Stimulated activated CD8-positive, alpha-beta memory T cell treated with anti-CD3 and anti-CD28 coated beads, Interleukin-2, amount 100 ng/mL, for 1 hour (primary cell): Measurements from ENCODE around the gene CFAP107.
"Not testable (repeated sequence)": the region's sequence is repeated elsewhere in the genome, so short reads cannot be mapped to it uniquely, and the experiment has no call there.

Source experiments
- DNase-seq, 2 donors: peaks; one replicate each; pipeline ENCODE4 v3.0.0-alpha.2; 2020; ENCODE audit warnings: low read depth in 2 of 2

Gene CFAP107

GRCh38 chr1:12745992-12746323 lies at the start of gene CFAP107:
Gene CFAP107 (plus strand): TSS chr1:12746200. CDS start chr1:12746431, 231 bp downstream.
- DNase-seq, result no peak

- DNase-seq, result no peak
These were observed 49.3 kb upstream of the CFAP107 start for GRCh38 chr1:12696658-12697057.

GRCh38 chr1:12697397-12697796 lies 48.6 kb upstream of the CFAP107 start:
- DNase-seq, result no peak

GRCh38 chr1:12703821-12704451 lies 42.1 kb upstream of the CFAP107 start:
- no peak for DNase-seq

- no peak for DNase-seq
These were observed 39.9 kb upstream of the CFAP107 start for GRCh38 chr1:12706061-12706460.

- DNase-seq, result no peak
These were observed 37.5 kb upstream of the CFAP107 start for GRCh38 chr1:12708396-12709090.

- no peak for DNase-seq
These were observed 36.9 kb upstream of the CFAP107 start for GRCh38 chr1:12709091-12709491.

GRCh38 chr1:12709696-12710095 lies 36.3 kb upstream of the CFAP107 start:
- DNase-seq, result no peak

GRCh38 chr1:12711536-12711935 lies 34.5 kb upstream of the CFAP107 start:
- no peak for DNase-seq

GRCh38 chr1:12712076-12712475 lies 33.9 kb upstream of the CFAP107 start:
- DNase-seq, result no peak

GRCh38 chr1:12712929-12713328 lies 33.1 kb upstream of the CFAP107 start:
- no peak for DNase-seq

- DNase-seq, result not testable (repeated sequence)
These were observed 32.3 kb upstream of the CFAP107 start for GRCh38 chr1:12713651-12714050.

- no peak for DNase-seq
These were observed 31.1 kb upstream of the CFAP107 start for GRCh38 chr1:12714710-12715475.

- no peak for DNase-seq
These were observed 30.0 kb upstream of the CFAP107 start, which contains the start of gene AADACL3 for GRCh38 chr1:12715896-12716437. Gene AADACL3 (plus strand): TSS chr1:12716110. CDS start chr1:12716177, 67 bp downstream.

GRCh38 chr1:12717301-12717838 lies 28.6 kb upstream of the CFAP107 start:
- DNase-seq, result no peak

- no peak for DNase-seq
These were observed 23.4 kb upstream of the CFAP107 start for GRCh38 chr1:12722626-12723025.

GRCh38 chr1:12728391-12728790 lies 17.6 kb upstream of the CFAP107 start:
- no peak for DNase-seq

GRCh38 chr1:12730156-12730555 lies 15.8 kb upstream of the CFAP107 start:
- DNase-seq, result no peak

- not testable (repeated sequence) for DNase-seq
These were observed 14.9 kb upstream of the CFAP107 start for GRCh38 chr1:12731084-12731483.

GRCh38 chr1:12734651-12735050 lies 11.3 kb upstream of the CFAP107 start:
- no peak for DNase-seq

GRCh38 chr1:12738934-12739333 lies 7.1 kb upstream of the CFAP107 start:
- DNase-seq, result no peak

- DNase-seq, result no peak
These were observed 6.4 kb upstream of the CFAP107 start for GRCh38 chr1:12739613-12740012.
